Caco-2 (cell line): ENCODE results near the gene GJB1. TPM values are rescaled to one million over a fixed set of nuclear protein-coding genes. Genes with fewer than 3 reads are reported as not detected.
A peak's percentile ranks its signal among the peaks of the same experiment; 100 is the strongest.
"Not testable (repeated sequence)": the region's sequence is repeated elsewhere in the genome, so short reads cannot be mapped to it uniquely, and the experiment has no call there.

Experiments
- BruUV-seq: library from RNA; stranded (reverse); fragments of 400-500 nt; replicated peaks from 2 replicates; lab custom pipeline; 2021; lab: Mats Ljungman, UMichigan
- CTCF ChIA-PET: fragments of 300-600 bp; sonication (Branson Sonifier 250); formaldehyde crosslinking; loops from one replicate; lab custom pipeline; 2022; ENCODE audit warnings: antibody characterized with exemption; lab: Charles Lee
- POLR2A ChIA-PET: fragments of 300-600 bp; sonication (Branson Sonifier 250); formaldehyde crosslinking; loops from one replicate; lab custom pipeline; 2022; ENCODE audit warnings: antibody characterized with exemption; lab: Charles Lee
- DNase-seq, 2 experiments: peaks; one replicate each; pipeline versions ENCODE4 v3.0.0 to v3.0.0-alpha.2; 2020 to 2022
- H3K27me3 ChIP-seq: replicated peaks from 2 replicates; pipeline ENCODE4 v1.6.0; 2011; ENCODE audit warnings: low read length; ENCODE audit not compliant: control insufficient read depth, insufficient read depth
- H3K36me3 ChIP-seq: 2 replicates; pipeline ENCODE4 v1.5.1; 2011; ENCODE audit warnings: low read length; ENCODE audit not compliant: control insufficient read depth, insufficient read depth
- H3K4me1 ChIP-seq: fragments of 250-450 bp; sonication (Bioruptor Pico); 2 replicates; pipeline ENCODE4 v1.5.1; 2020; ENCODE audit warnings: mild to moderate bottlenecking
- H3K4me3 ChIP-seq: 2 replicates; pipeline ENCODE4 v1.5.1; 2011; ENCODE audit warnings: low read depth, mild to moderate bottlenecking, control low read depth, low read length
- H3K9me3 ChIP-seq: fragments of 250-450 bp; sonication (Bioruptor Pico); 2 replicates; pipeline ENCODE4 v1.5.1; 2020; ENCODE audit warnings: mild to moderate bottlenecking, moderate library complexity
- H3K27ac Mint-ChIP-seq: one replicate; pipeline ENCODE4 v1.8.0; 2022; ENCODE audit warnings: mixed read lengths; ENCODE audit not compliant: unreplicated experiment
- H3K27me3 Mint-ChIP-seq: one replicate; pipeline ENCODE4 v1.8.0; 2022; ENCODE audit warnings: mixed read lengths; ENCODE audit not compliant: insufficient read depth, unreplicated experiment
- H3K36me3 Mint-ChIP-seq: one replicate; pipeline ENCODE4 v1.8.0; 2022; ENCODE audit warnings: mild to moderate bottlenecking, mixed read lengths; ENCODE audit not compliant: insufficient read depth, unreplicated experiment
- H3K4me1 Mint-ChIP-seq: one replicate; pipeline ENCODE4 v1.8.0; 2022; ENCODE audit warnings: low read depth, mixed read lengths; ENCODE audit not compliant: unreplicated experiment
- H3K4me3 Mint-ChIP-seq: one replicate; pipeline ENCODE4 v1.8.0; 2022; ENCODE audit warnings: mild to moderate bottlenecking, moderate library complexity, mixed read lengths; ENCODE audit not compliant: unreplicated experiment
- H3K9me3 Mint-ChIP-seq: one replicate; pipeline ENCODE4 v1.8.0; 2022; ENCODE audit warnings: mixed read lengths; ENCODE audit not compliant: unreplicated experiment
- CTCF ChIP-seq, 2 experiments: fragments of 200-600 bp in 1 of 2; IDR thresholded peaks; 1 replicate in 1 of 2; 2 replicates in 1 of 2; pipeline versions ENCODE4 v1.5.1 to v1.8.0; 2011 to 2022; ENCODE audit warnings: antibody characterized with exemption in 1 of 2, control low read depth in 1 of 2, inconsistent platforms in 1 of 2, low read depth in 1 of 2, low read length in 1 of 2, mild to moderate bottlenecking in 1 of 2, moderate library complexity in 1 of 2; ENCODE audit not compliant: insufficient read depth in 1 of 2, severe bottlenecking in 1 of 2, unreplicated experiment in 1 of 2
- intact Hi-C: fragments of 100-400 bp; cut with micrococcal nuclease; formaldehyde crosslinking; loops from one replicate; pipeline ENCODE4 v1.10.0; 2022; ENCODE audit not compliant: unreplicated experiment
- total RNA-seq: library from RNA; stranded (reverse); gene quantifications from 2 replicates; pipeline ENCODE4 v1.2.3, GENCODE V29; 2022

GJB1 gene
- total RNA-seq, 1 experiment from 2014 or later: 37.6 TPM

- no peak for TF ChIP-seq CTCF (IDR thresholded peaks at IDR 0.05; ENCODE audit: insufficient read depth in 1 of 2, low read depth in 1 of 2, low read length in 1 of 2, severe bottlenecking in 1 of 2, unreplicated experiment in 1 of 2)
- Histone ChIP-seq H3K9me3 (no peaks in the 10 kb centered on the region), H3K4me1 (peaks cover 18% of the 10 kb centered on the region; the same call in 1 of the 2 replicates), H3K4me3 (no peak overlapping the region), H3K27me3 (no peaks in the 10 kb centered on the region), H3K36me3 (no peaks in the 10 kb centered on the region)
- intact Hi-C loops: loop anchor here (5.0 kb wide), 2 partner anchors 48 to 108 kb away; partner anchors contain the start of gene SNX12
- POLR2A ChIA-PET: interaction anchor here (0.7 kb wide), 1 partner anchor 203 kb away, joined by 14 read pairs; no protein-coding TSS in a partner anchor
- Mint-ChIP-seq H3K9me3 (no peaks in the 10 kb centered on the region), H3K4me3 (no peak overlapping the region), H3K4me1 (peaks cover 20% of the 10 kb centered on the region), H3K27me3 (no peaks in the 10 kb centered on the region), H3K36me3 (no peaks in the 10 kb centered on the region), H3K27ac (no peak overlapping the region)
- CTCF ChIA-PET: interaction anchor here (0.7 kb wide), 1 partner anchor 73 kb away, joined by 6 read pairs; no protein-coding TSS in a partner anchor
- DNase-seq: no peak
- no TSS peak for BruUV-seq
Observed at GRCh38 chrX:71175531-71175930, 47.5 kb upstream of the GJB1 start.

GRCh38 chrX:71177327-71177726 lies 45.7 kb upstream of the GJB1 start:
- CTCF ChIA-PET: interaction anchor here (0.7 to 0.9 kb wide), 2 partner anchors 18 to 49 kb away, joined by 3 to 4 read pairs; no protein-coding TSS in a partner anchor
- POLR2A ChIA-PET: no interaction called here
- intact Hi-C loops: loop anchor here (5.0 kb wide), 2 partner anchors 50 to 110 kb away; partner anchors contain the start of gene SNX12
- no peaks in the 10 kb centered on the region for H3K36me3 ChIP-seq
- no TSS peak for BruUV-seq
- TF ChIP-seq CTCF (IDR thresholded peaks at IDR 0.05; ENCODE audit: insufficient read depth in 1 of 2, low read depth in 1 of 2, low read length in 1 of 2, severe bottlenecking in 1 of 2, unreplicated experiment in 1 of 2): no peak
- H3K27me3 Mint-ChIP-seq: no peaks in the 10 kb centered on the region
- no peak overlapping the region for H3K27ac Mint-ChIP-seq
- no peaks in the 10 kb centered on the region for H3K27me3 ChIP-seq
- H3K4me1 Mint-ChIP-seq: peaks cover 13% of the 10 kb centered on the region
- H3K36me3 Mint-ChIP-seq: peaks cover 3% of the 10 kb centered on the region
- H3K4me3 ChIP-seq: no peak overlapping the region
- H3K9me3 Mint-ChIP-seq: no peaks in the 10 kb centered on the region
- no peak overlapping the region for H3K4me3 Mint-ChIP-seq
- peak in 1 of 2 experiments; percentile 33 for DNase-seq
- H3K9me3 ChIP-seq: no peaks in the 10 kb centered on the region
- H3K4me1 ChIP-seq: peaks cover 21% of the 10 kb centered on the region; the same call in 1 of the 2 replicates

GRCh38 chrX:71178908-71179307 lies 44.1 kb upstream of the GJB1 start:
- intact Hi-C loops: loop anchor here (1.0 to 5.0 kb wide), 5 partner anchors 52 to 209 kb away; partner anchors contain the start of gene SNX12
- Mint-ChIP-seq H3K36me3 (peaks cover 9% of the 10 kb centered on the region), H3K9me3 (no peaks in the 10 kb centered on the region), H3K27me3 (no peaks in the 10 kb centered on the region), H3K4me1 (peaks cover 13% of the 10 kb centered on the region), H3K27ac (no peak overlapping the region), H3K4me3 (no peak overlapping the region)
- CTCF ChIA-PET: no interaction called here
- Histone ChIP-seq H3K4me1 (peaks cover 33% of the 10 kb centered on the region), H3K4me3 (no peak overlapping the region), H3K9me3 (no peaks in the 10 kb centered on the region), H3K27me3 (no peaks in the 10 kb centered on the region), H3K36me3 (no peaks in the 10 kb centered on the region)
- DNase-seq: peak; percentile 52 to 59
- peak; percentile 51 to 55 for TF ChIP-seq CTCF (IDR thresholded peaks at IDR 0.05; ENCODE audit: insufficient read depth in 1 of 2, low read depth in 1 of 2, low read length in 1 of 2, severe bottlenecking in 1 of 2, unreplicated experiment in 1 of 2)
- BruUV-seq: no TSS peak
- POLR2A ChIA-PET: interaction anchor here (0.5 kb wide), 1 partner anchor 105 kb away, joined by 3 read pairs; the partner anchor contains the start of gene NONO

- H3K36me3 Mint-ChIP-seq, H3K27me3 Mint-ChIP-seq, CTCF ChIA-PET, H3K27ac Mint-ChIP-seq, DNase-seq, H3K27me3 ChIP-seq, H3K9me3 ChIP-seq, H3K4me3 ChIP-seq, BruUV-seq, H3K9me3 Mint-ChIP-seq, H3K36me3 ChIP-seq, intact Hi-C loops: not testable (repeated sequence)
- Mint-ChIP-seq H3K4me3 (peak overlapping the region; percentile 76), H3K4me1 (peaks cover 13% of the 10 kb centered on the region)
- POLR2A ChIA-PET: interaction anchor here (0.6 to 1.6 kb wide), 2 partner anchors 36 to 37 kb away, joined by 3 to 8 read pairs; no protein-coding TSS in a partner anchor
- peaks cover 50% of the 10 kb centered on the region for H3K4me1 ChIP-seq
Observed at GRCh38 chrX:71180579-71181265, 42.3 kb upstream of the GJB1 start.
